Progenitor cell of endocrine pancreas (in vitro differentiated cells): ENCODE data around the gene PICALM. TPM values are rescaled to one million over a fixed set of nuclear protein-coding genes. Genes with fewer than 3 reads are reported as not detected.

Source experiments
- DNase-seq: peaks from one replicate; pipeline ENCODE4 v3.0.0; 2021; ENCODE audit warnings: low spot score; ENCODE audit not compliant: unreplicated experiment
- H3K27ac Mint-ChIP-seq: 2 replicates; pipeline ENCODE4 v1.8.0; 2021; ENCODE audit warnings: mild to moderate bottlenecking, moderate library complexity, mixed read lengths
- H3K27me3 Mint-ChIP-seq: 2 replicates; pipeline ENCODE4 v1.8.0; 2021; ENCODE audit warnings: mixed read lengths
- H3K36me3 Mint-ChIP-seq: 2 replicates; pipeline ENCODE4 v1.8.0; 2022; ENCODE audit warnings: mixed read lengths; ENCODE audit not compliant: insufficient read depth
- H3K4me1 Mint-ChIP-seq: 2 replicates; pipeline ENCODE4 v1.8.0; 2021; ENCODE audit warnings: low read depth, mixed read lengths
- H3K4me3 Mint-ChIP-seq: 2 replicates; pipeline ENCODE4 v1.8.0; 2021; ENCODE audit warnings: low read depth, mild to moderate bottlenecking, moderate library complexity, mixed read lengths
- H3K9me3 Mint-ChIP-seq: 2 replicates; pipeline ENCODE4 v1.8.0; 2021; ENCODE audit warnings: low read depth, mixed read lengths
- CTCF ChIP-seq: fragments of 200-600 bp; sonication (generic); IDR thresholded peaks from one replicate; pipeline ENCODE4 v1.5.0; 2021; ENCODE audit warnings: antibody characterized with exemption, mild to moderate bottlenecking; ENCODE audit not compliant: unreplicated experiment
- total RNA-seq: library from RNA; stranded (reverse); gene quantifications from 2 replicates; pipeline ENCODE4 v1.2.1, GENCODE V29; 2021

Gene PICALM
- total RNA-seq, 1 donor from 2014 or later, result 133 TPM

GRCh38 chr11:86037743-86038142 is 31.1 kb downstream of the PICALM start:
- Mint-ChIP-seq H3K27me3 (no peaks in the 10 kb centered on the region), H3K9me3 (no peaks in the 10 kb centered on the region), H3K36me3 (peaks cover 1% of the 10 kb centered on the region), H3K4me1 (peaks cover 31% of the 10 kb centered on the region), H3K27ac (no peak overlapping the region), H3K4me3 (no peak overlapping the region)
- no peak for DNase-seq
- TF ChIP-seq CTCF, result no peak

- Mint-ChIP-seq H3K27ac (no peak overlapping the region), H3K4me3 (no peak overlapping the region), H3K9me3 (no peaks in the 10 kb centered on the region), H3K4me1 (peaks cover 34% of the 10 kb centered on the region), H3K27me3 (no peaks in the 10 kb centered on the region), H3K36me3 (peaks cover 6% of the 10 kb centered on the region)
- no peak for TF ChIP-seq CTCF
- no peak for DNase-seq
These were observed 33.0 kb downstream of the PICALM start for GRCh38 chr11:86035920-86036319.

DNA sequence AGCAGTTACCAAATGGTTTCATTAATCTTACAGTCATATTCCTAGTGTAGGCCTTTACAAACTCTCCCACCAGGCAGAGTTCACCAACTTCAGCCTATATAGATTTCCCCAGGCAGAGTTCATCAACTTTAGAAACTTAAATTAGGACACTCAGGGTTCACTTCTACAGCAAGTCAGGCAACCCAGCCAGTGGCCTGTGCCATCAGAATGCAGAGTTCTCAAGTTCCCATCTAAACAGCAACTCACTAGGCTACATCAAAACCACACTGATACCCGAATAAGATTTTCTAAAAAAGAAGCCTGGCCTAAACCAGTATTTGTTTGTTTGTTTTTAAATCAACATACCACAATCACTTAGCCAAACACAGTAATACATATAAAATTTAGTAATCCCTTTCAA is 33.7 kb downstream of the PICALM start:
- DNase-seq, result no peak

DNA sequence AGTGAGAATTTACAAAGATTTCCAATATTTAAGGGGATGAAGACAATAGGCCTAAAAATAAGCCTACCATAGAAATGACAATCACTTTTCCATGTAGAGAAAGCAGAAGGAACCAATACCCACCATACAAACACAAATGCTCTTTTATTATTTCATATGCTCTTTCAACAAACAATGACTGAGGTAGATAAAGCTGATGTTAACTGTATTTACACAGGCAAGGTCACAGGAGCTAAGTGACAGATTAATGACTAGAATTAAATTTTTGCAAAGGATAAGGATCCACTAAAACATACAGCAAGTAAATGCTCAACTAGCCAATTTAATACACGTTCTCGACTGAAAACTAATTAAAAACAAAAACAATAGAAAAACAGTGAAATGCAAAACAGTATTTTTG is 34.2 kb downstream of the PICALM start:
- no peak for DNase-seq
- H3K36me3 Mint-ChIP-seq, result peaks cover 6% of the 10 kb centered on the region
- H3K27ac Mint-ChIP-seq, result peak overlapping the region; percentile 26
- H3K9me3 Mint-ChIP-seq, result no peaks in the 10 kb centered on the region
- no peak overlapping the region for H3K4me3 Mint-ChIP-seq
- H3K27me3 Mint-ChIP-seq, result no peaks in the 10 kb centered on the region
- peaks cover 34% of the 10 kb centered on the region for H3K4me1 Mint-ChIP-seq
- TF ChIP-seq CTCF, result no peak

More for the DNA sequence above, 33.7 kb downstream of the PICALM start:
- H3K4me1 Mint-ChIP-seq, result peaks cover 34% of the 10 kb centered on the region
- H3K36me3 Mint-ChIP-seq, result peaks cover 6% of the 10 kb centered on the region
- no peak overlapping the region for H3K4me3 Mint-ChIP-seq
- H3K9me3 Mint-ChIP-seq, result no peaks in the 10 kb centered on the region
- no peaks in the 10 kb centered on the region for H3K27me3 Mint-ChIP-seq
- TF ChIP-seq CTCF, result no peak
- H3K27ac Mint-ChIP-seq, result peak overlapping the region; percentile 26

- H3K36me3 Mint-ChIP-seq, result peaks cover 41% of the 10 kb centered on the region
- peaks cover 4% of the 10 kb centered on the region for H3K9me3 Mint-ChIP-seq
- no peak overlapping the region for H3K4me3 Mint-ChIP-seq
- no peak for DNase-seq
- no peak overlapping the region for H3K27ac Mint-ChIP-seq
- H3K27me3 Mint-ChIP-seq, result no peaks in the 10 kb centered on the region
- no peak for TF ChIP-seq CTCF
- H3K4me1 Mint-ChIP-seq, result peaks cover 3% of the 10 kb centered on the region
These were observed 47.5 kb downstream of the PICALM start for GRCh38 chr11:86021377-86021776.
